Suprapubic skin (tissue), 4 donors: ENCODE data around the gene HNRNPR. TPM values are rescaled to one million over a fixed set of nuclear protein-coding genes. Genes with fewer than 3 reads are reported as not detected.

Source experiments
- DNase-seq, 2 donors: peaks; one replicate each; pipeline ENCODE4 v3.0.0-alpha.2; 2019; ENCODE audit warnings: low spot score in 2 of 2
- H3K27ac ChIP-seq: fragments of 200-600 bp; sonication (generic); one replicate; pipeline ENCODE4 v1.5.1; 2019
- H3K27me3 ChIP-seq: fragments of 200-600 bp; sonication (generic); one replicate; pipeline ENCODE4 v1.5.1; 2019
- H3K36me3 ChIP-seq: fragments of 200-600 bp; sonication (generic); one replicate; pipeline ENCODE4 v1.5.1; 2019
- H3K4me1 ChIP-seq: fragments of 200-600 bp; sonication (generic); one replicate; pipeline ENCODE4 v1.5.1; 2019
- H3K4me3 ChIP-seq: fragments of 200-600 bp; sonication (generic); one replicate; pipeline ENCODE4 v1.5.1; 2019; ENCODE audit warnings: mild to moderate bottlenecking
- H3K9me3 ChIP-seq: fragments of 200-600 bp; sonication (generic); one replicate; pipeline ENCODE4 v1.5.1; 2019
- EP300 ChIP-seq: sonication (generic); formaldehyde crosslinking; IDR thresholded peaks from one replicate; pipeline ENCODE4 v1.6.1; 2017; ENCODE audit warnings: antibody characterized with exemption
- POLR2A ChIP-seq, 2 donors: fragments of 450-650 bp; IDR thresholded peaks; one replicate each; pipeline ENCODE4 v1.6.1; 2017; ENCODE audit warnings: antibody characterized with exemption in 2 of 2, mild to moderate bottlenecking in 2 of 2, moderate library complexity in 2 of 2
- POLR2AphosphoS5 ChIP-seq, 3 donors: sonication (generic); formaldehyde crosslinking; IDR thresholded peaks; one replicate each; pipeline ENCODE4 v1.6.1; 2017; ENCODE audit warnings: antibody characterized with exemption in 3 of 3
- WGBS: methylation state at CpG from one replicate; pipeline ENCODE4 v1.1.5; 2018; 5-methylcytosine and 5-hydroxymethylcytosine counted together
- total RNA-seq, 4 donors: library from RNA; depleted of rRNA; stranded (reverse); fragments of >200 nt; gene quantifications; one replicate each; pipeline ENCODE4 v1.1.0, GENCODE V29; 2016
- TF ChIP-seq, protein P1 (sequence below), 2 donors: fragments of 200-600 bp in 1 of 2; fragments of 450-650 bp in 1 of 2; sonication (generic) in 1 of 2; IDR thresholded peaks; one replicate each; pipeline ENCODE4 v1.5.1; 2016 to 2019; ENCODE audit warnings: antibody characterized with exemption in 2 of 2, mild to moderate bottlenecking in 1 of 2, moderate library complexity in 1 of 2

The HNRNPR gene
- total RNA-seq, 4 donors from 2014 or later = 60.9 to 85.3 (median 66.0) TPM

DNA sequence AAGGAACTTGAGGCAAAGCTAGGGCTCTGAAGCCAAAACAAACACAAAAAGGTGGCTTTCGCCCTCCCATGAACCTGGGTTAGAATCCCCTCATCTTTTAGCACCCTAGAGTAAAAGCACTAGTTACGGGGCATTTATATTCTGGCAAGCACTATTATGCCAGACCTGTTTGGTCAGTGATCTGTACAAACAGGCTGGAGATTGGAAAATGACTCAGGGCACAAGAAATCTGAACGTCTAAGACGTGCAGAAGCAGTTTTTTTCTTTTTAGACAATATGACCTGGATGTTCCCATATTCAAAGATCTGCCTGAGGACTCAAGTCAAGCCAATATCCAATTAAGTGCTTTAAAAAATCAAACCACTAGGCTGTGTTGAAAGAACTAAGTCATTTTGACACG is 22.5 kb upstream of the HNRNPR start:
- peaks cover 25% of the 10 kb centered on the region for H3K9me3 ChIP-seq
- H3K27ac ChIP-seq = peak overlapping the region; percentile 98
- H3K27me3 ChIP-seq = no peaks in the 10 kb centered on the region
- H3K4me3 ChIP-seq = peak overlapping the region; percentile 65
- no peak for DNase-seq
- TF ChIP-seq, protein P1, sequence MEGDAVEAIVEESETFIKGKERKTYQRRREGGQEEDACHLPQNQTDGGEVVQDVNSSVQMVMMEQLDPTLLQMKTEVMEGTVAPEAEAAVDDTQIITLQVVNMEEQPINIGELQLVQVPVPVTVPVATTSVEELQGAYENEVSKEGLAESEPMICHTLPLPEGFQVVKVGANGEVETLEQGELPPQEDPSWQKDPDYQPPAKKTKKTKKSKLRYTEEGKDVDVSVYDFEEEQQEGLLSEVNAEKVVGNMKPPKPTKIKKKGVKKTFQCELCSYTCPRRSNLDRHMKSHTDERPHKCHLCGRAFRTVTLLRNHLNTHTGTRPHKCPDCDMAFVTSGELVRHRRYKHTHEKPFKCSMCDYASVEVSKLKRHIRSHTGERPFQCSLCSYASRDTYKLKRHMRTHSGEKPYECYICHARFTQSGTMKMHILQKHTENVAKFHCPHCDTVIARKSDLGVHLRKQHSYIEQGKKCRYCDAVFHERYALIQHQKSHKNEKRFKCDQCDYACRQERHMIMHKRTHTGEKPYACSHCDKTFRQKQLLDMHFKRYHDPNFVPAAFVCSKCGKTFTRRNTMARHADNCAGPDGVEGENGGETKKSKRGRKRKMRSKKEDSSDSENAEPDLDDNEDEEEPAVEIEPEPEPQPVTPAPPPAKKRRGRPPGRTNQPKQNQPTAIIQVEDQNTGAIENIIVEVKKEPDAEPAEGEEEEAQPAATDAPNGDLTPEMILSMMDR (IDR thresholded peaks at IDR 0.05) = no peak
- TF ChIP-seq EP300 = no peak
- no peak for TF ChIP-seq POLR2A (IDR thresholded peaks at IDR 0.05)
- TF ChIP-seq POLR2AphosphoS5 (IDR thresholded peaks at IDR 0.05) = no peak
- 53% methylated on average over 5 of the region's 5 CpGs for WGBS
- H3K36me3 ChIP-seq = peaks cover 40% of the 10 kb centered on the region
- peaks cover 49% of the 10 kb centered on the region for H3K4me1 ChIP-seq

DNA sequence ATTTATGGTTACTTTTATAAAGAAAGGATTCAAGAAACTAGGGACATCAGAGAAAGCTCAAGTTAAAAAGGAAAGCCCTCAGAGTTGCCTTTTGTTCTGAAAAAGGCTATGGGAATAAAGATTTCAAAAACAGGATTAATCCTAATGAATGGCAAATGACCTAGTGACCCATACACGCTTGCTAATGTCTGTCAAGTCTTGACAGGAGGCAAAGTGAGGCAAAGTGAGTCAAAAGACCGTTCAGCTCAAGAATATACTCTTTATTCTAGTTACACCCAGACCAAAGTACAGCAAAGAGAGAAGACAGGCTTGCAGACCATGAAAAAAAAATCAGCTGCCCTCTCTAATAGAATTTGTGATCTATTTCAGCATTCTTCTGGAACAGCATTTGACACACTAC is 22.1 kb upstream of the HNRNPR start:
- peak overlapping the region; percentile 65 for H3K4me3 ChIP-seq
- H3K36me3 ChIP-seq = peaks cover 44% of the 10 kb centered on the region
- H3K27ac ChIP-seq = peak overlapping the region; percentile 98
- DNase-seq = no peak
- no peak for TF ChIP-seq POLR2A (IDR thresholded peaks at IDR 0.05)
- TF ChIP-seq POLR2AphosphoS5 (IDR thresholded peaks at IDR 0.05) = no peak
- no peak for TF ChIP-seq EP300
- TF ChIP-seq, protein P1 (IDR thresholded peaks at IDR 0.05) = no peak
- H3K4me1 ChIP-seq = peaks cover 44% of the 10 kb centered on the region
- peaks cover 29% of the 10 kb centered on the region for H3K9me3 ChIP-seq
- H3K27me3 ChIP-seq = no peaks in the 10 kb centered on the region
- 65% methylated on average over 2 of the region's 2 CpGs for WGBS

DNA sequence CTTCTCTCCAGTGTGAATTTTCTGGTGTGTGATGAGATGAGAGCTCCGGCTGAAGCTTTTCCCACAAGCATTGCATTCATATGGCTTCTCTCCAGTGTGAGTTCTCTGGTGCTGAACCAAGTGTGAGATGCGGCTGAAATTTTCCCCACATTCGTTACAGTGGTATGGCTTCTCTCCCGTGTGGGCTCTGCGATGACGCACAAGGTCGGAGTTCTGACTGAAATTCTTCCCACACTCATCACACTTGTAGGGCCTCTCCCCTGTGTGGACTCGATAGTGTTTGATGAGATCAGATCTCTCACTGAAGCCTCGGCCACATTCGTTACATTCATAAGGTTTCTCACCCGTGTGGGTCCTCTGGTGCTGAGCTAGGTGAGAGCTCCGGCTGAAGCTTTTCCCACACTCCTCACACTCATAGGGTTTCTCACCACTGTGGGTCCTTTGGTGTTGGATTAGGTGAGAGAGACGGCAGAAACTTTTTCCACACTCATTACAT is 18.2 kb upstream of the HNRNPR start:
- Histone ChIP-seq H3K27me3 (no peaks in the 10 kb centered on the region), H3K4me3 (no peak overlapping the region), H3K9me3 (peaks cover 34% of the 10 kb centered on the region), H3K36me3 (peaks cover 62% of the 10 kb centered on the region), H3K4me1 (peaks cover 36% of the 10 kb centered on the region), H3K27ac (no peak overlapping the region)
- TF ChIP-seq, protein P1 (IDR thresholded peaks at IDR 0.05) = no peak
- no peak for TF ChIP-seq POLR2A (IDR thresholded peaks at IDR 0.05)
- no peak for TF ChIP-seq EP300
- no peak for TF ChIP-seq POLR2AphosphoS5 (IDR thresholded peaks at IDR 0.05)
- over 99% methylated on average over 13 of the region's 13 CpGs for WGBS
- DNase-seq = no peak

DNA sequence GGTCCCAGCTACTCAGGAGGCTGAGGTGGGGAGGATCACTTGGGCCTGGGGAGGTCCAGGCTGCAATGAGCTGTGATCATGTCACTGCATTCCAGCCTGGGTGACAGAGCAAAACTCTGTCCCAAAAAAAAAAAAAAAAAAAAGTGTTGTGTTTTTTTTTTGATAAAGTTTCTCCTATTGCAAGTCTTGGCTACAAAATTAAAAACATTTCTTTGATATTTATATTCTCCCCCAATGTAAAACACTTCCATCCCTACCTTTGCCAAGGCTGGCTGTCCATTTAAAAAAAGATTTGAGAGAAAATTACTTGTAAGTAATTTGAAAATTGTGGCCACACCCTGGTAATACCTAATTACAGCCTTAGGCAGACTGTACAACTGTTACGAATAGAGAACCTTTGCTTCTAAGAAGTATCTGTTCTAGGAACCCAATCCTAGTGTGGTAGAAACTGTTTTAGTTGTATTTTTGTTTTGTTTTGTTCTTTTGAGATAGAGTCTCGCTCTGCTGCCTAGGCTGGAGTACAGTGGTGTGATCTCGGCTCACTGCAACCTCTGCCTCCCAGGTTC is 14.3 kb upstream of the HNRNPR start:
- Histone ChIP-seq H3K27me3 (no peaks in the 10 kb centered on the region), H3K27ac (no peak overlapping the region), H3K36me3 (peaks cover 41% of the 10 kb centered on the region), H3K4me3 (no peak overlapping the region), H3K4me1 (peaks cover 16% of the 10 kb centered on the region), H3K9me3 (peaks cover 27% of the 10 kb centered on the region)
- WGBS = 62% methylated on average over 3 of the region's 3 CpGs
- DNase-seq = no peak
- TF ChIP-seq, protein P1 (IDR thresholded peaks at IDR 0.05) = no peak
- TF ChIP-seq EP300 (no peak), POLR2A (IDR thresholded peaks at IDR 0.05) (no peak), POLR2AphosphoS5 (IDR thresholded peaks at IDR 0.05) (no peak)

- H3K27ac ChIP-seq = no peak overlapping the region
- H3K9me3 ChIP-seq = peaks cover 16% of the 10 kb centered on the region
- DNase-seq = no peak
- peaks cover 30% of the 10 kb centered on the region for H3K36me3 ChIP-seq
- no peaks in the 10 kb centered on the region for H3K27me3 ChIP-seq
- peaks cover 16% of the 10 kb centered on the region for H3K4me1 ChIP-seq
- 56% methylated on average over 3 of the region's 3 CpGs for WGBS
- no peak overlapping the region for H3K4me3 ChIP-seq
- TF ChIP-seq POLR2AphosphoS5 (IDR thresholded peaks at IDR 0.05) = no peak
- no peak for TF ChIP-seq EP300
- TF ChIP-seq POLR2A (IDR thresholded peaks at IDR 0.05) = no peak
- TF ChIP-seq, protein P1 (IDR thresholded peaks at IDR 0.05) = no peak
Observed at GRCh38 chr1:23357138-23357908, 13.2 kb upstream of the HNRNPR start.
